Measurements from ENCODE around the gene MYF5.

GRCh38 chr12:80720516-80720915, 3.8 kb downstream of the MYF5 start:
- TF ChIP-seq CTCF (IDR thresholded peaks at IDR 0.05; ENCODE audit: extremely low read depth in 1 of 2, insufficient read depth in 1 of 2, low read depth in 1 of 2, low read length in 2 of 2) (no peak), POLR2AphosphoS5 (IDR thresholded peaks at IDR 0.05; ENCODE audit: insufficient read depth, low read depth, low read length) (no peak), EZH2 (IDR thresholded peaks at IDR 0.05; ENCODE audit: borderline replicate concordance, low read depth, low read length, severe bottlenecking) (no peak), POLR2A (IDR thresholded peaks at IDR 0.05; ENCODE audit: low read depth, low read length) (no peak), JUN (IDR thresholded peaks at IDR 0.05; ENCODE audit: borderline replicate concordance, insufficient read depth, insufficient read length, low read depth) (no peak), MAX (IDR thresholded peaks at IDR 0.05; ENCODE audit: insufficient read depth, insufficient read length) (no peak), FOS (IDR thresholded peaks at IDR 0.05; ENCODE audit: borderline replicate concordance, insufficient read depth, low read length) (no peak), MYC (IDR thresholded peaks at IDR 0.05; ENCODE audit: low read depth, low read length) (no peak), GATA2 (IDR thresholded peaks at IDR 0.05; ENCODE audit: insufficient read depth, insufficient read length, low read depth, low read length) (no peak)
